HEK293 (cell line): ENCODE measurements around the gene PNPLA3.

Experiments used
- CTCF ChIA-PET: fragments of 350-600 bp; formaldehyde crosslinking; extraction: SDS; loops from one replicate; lab custom pipeline; 2021; ENCODE audit warnings: antibody characterized with exemption; lab: Yijun Ruan, JAX
- POLR2A ChIA-PET: fragments of 300-600 bp; formaldehyde crosslinking; extraction: SDS; loops from one replicate; lab custom pipeline; 2020; ENCODE audit warnings: antibody characterized with exemption, inconsistent platforms; lab: Yijun Ruan, JAX
- H3K27ac ChIP-seq: fragments of 200-500 bp; sonication (Bioruptor generic); 2 replicates; pipeline ENCODE4 v1.5.1; 2014; ENCODE audit warnings: low read depth, low read length, control low read depth, inconsistent platforms; ENCODE audit errors: extremely low read depth
- H3K36me3 ChIP-seq, 2 experiments: fragments of 200-500 bp in 1 of 2; sonication (Bioruptor generic) in 1 of 2; 1 replicate in 1 of 2; 2 replicates in 1 of 2; pipeline ENCODE4 v1.5.1; 2014 to 2017; ENCODE audit warnings: inconsistent platforms in 2 of 2, low read length in 2 of 2; ENCODE audit not compliant: control insufficient read depth in 2 of 2, insufficient read depth in 1 of 2
- H3K4me1 ChIP-seq: fragments of 200-500 bp; sonication (Bioruptor generic); 2 replicates; pipeline ENCODE4 v1.5.1; 2014; ENCODE audit warnings: mild to moderate bottlenecking, low read length, inconsistent platforms; ENCODE audit not compliant: control insufficient read depth, insufficient read depth
- H3K4me3 ChIP-seq: 2 replicates; pipeline ENCODE4 v1.5.1; 2011; ENCODE audit warnings: low read depth, mild to moderate bottlenecking, control low read depth, low read length, moderate library complexity
- H3K9me3 ChIP-seq: fragments of 200-500 bp; sonication (Bioruptor generic); 2 replicates; pipeline ENCODE4 v1.5.1; 2014; ENCODE audit warnings: low read depth, low read length, inconsistent platforms; ENCODE audit not compliant: control insufficient read depth, insufficient read depth
- BCL6B ChIP-seq: fragments of 450-650 bp; formaldehyde crosslinking; IDR thresholded peaks from 2 replicates; pipeline ENCODE4 v1.5.1; 2017; ENCODE audit warnings: missing biosample characterization, missing genetic modification characterization
- FEZF1 ChIP-seq: fragments of 450-650 bp; formaldehyde crosslinking; IDR thresholded peaks from 2 replicates; pipeline ENCODE4 v1.5.1; 2016; ENCODE audit warnings: missing biosample characterization, missing genetic modification characterization
- GLIS1 ChIP-seq: fragments of 450-650 bp; formaldehyde crosslinking; IDR thresholded peaks from 2 replicates; pipeline ENCODE4 v1.5.1; 2016; ENCODE audit warnings: missing biosample characterization, missing genetic modification characterization
- HIC1 ChIP-seq: fragments of 450-650 bp; formaldehyde crosslinking; IDR thresholded peaks from 2 replicates; pipeline ENCODE4 v1.5.1; 2016; ENCODE audit warnings: missing biosample characterization, missing genetic modification characterization
- KLF9 ChIP-seq: fragments of 450-650 bp; formaldehyde crosslinking; IDR thresholded peaks from 2 replicates; pipeline ENCODE4 v1.5.1; 2016; ENCODE audit warnings: missing biosample characterization, missing genetic modification characterization, low read depth
- PATZ1 ChIP-seq: fragments of 450-650 bp; formaldehyde crosslinking; IDR thresholded peaks from 2 replicates; pipeline ENCODE4 v1.5.1; 2016; ENCODE audit warnings: missing biosample characterization, missing genetic modification characterization
- SCRT2 ChIP-seq: fragments of 450-650 bp; formaldehyde crosslinking; IDR thresholded peaks from 2 replicates; pipeline ENCODE4 v1.5.1; 2016; ENCODE audit warnings: missing biosample characterization, missing genetic modification characterization
- ZBTB26 ChIP-seq: fragments of 450-650 bp; formaldehyde crosslinking; optimal IDR thresholded peaks from 2 replicates; pipeline ENCODE3; 2016; ENCODE audit warnings: missing biosample characterization, mild to moderate bottlenecking, missing genetic modification characterization
- ZBTB49 ChIP-seq: fragments of 450-650 bp; formaldehyde crosslinking; IDR thresholded peaks from 2 replicates; pipeline ENCODE4 v1.5.1; 2016; ENCODE audit warnings: missing biosample characterization, missing genetic modification characterization, low read depth
- ZNF157 ChIP-seq: fragments of 450-650 bp; formaldehyde crosslinking; IDR thresholded peaks from 2 replicates; pipeline ENCODE4 v1.5.1; 2016; ENCODE audit warnings: missing biosample characterization, missing genetic modification characterization
- ZNF324 ChIP-seq: fragments of 450-650 bp; formaldehyde crosslinking; IDR thresholded peaks from 2 replicates; pipeline ENCODE4 v1.5.1; 2016; ENCODE audit warnings: missing biosample characterization, missing genetic modification characterization
- ZNF518A ChIP-seq: fragments of 450-650 bp; formaldehyde crosslinking; conservative IDR thresholded peaks from 2 replicates; pipeline ENCODE4 v1.5.1; 2016; ENCODE audit warnings: low read depth, missing biosample characterization, missing genetic modification characterization
- ZNF558 ChIP-seq: fragments of 450-650 bp; formaldehyde crosslinking; IDR thresholded peaks from 2 replicates; pipeline ENCODE4 v1.5.1; 2016; ENCODE audit warnings: missing biosample characterization, missing genetic modification characterization
- ZNF747 ChIP-seq: fragments of 450-650 bp; formaldehyde crosslinking; IDR thresholded peaks from 2 replicates; pipeline ENCODE4 v1.5.1; 2016; ENCODE audit warnings: missing biosample characterization, missing genetic modification characterization
- ZNF76 ChIP-seq: fragments of 450-650 bp; formaldehyde crosslinking; IDR thresholded peaks from 2 replicates; pipeline ENCODE4; 2016; ENCODE audit warnings: low read depth, missing biosample characterization, missing genetic modification characterization, borderline replicate concordance

The PNPLA3 gene

GRCh38 chr22:43964314-43964857 is 40.8 kb downstream of the PNPLA3 start (continued):
- TF ChIP-seq PATZ1 (tag by site-specific recombination) (0 out of 2 replicates have a peak, but pooled peaks have one; percentile 27), SCRT2 (tag by site-specific recombination) (peak; percentile 74), KLF9 (tag by site-specific recombination) (peak; percentile 64), GLIS1 (tag by site-specific recombination) (peak; percentile 74), ZNF558 (tag by site-specific recombination) (no peak), HIC1 (tag by site-specific recombination) (peak; percentile 59), ZNF518A (tag by site-specific recombination) (no peak), FEZF1 (tag by site-specific recombination) (peak; percentile 77)

- Histone ChIP-seq H3K9me3 (no peaks in the 10 kb centered on the region), H3K27ac (no peak overlapping the region), H3K4me3 (no peak overlapping the region), H3K36me3 (peaks cover 51 to 85% of the 10 kb centered on the region in 2 experiments), H3K4me1 (no peaks in the 10 kb centered on the region)
- ChIA-PET CTCF (interaction anchor here (0.9 to 1.3 kb wide), 2 partner anchors 21 to 26 kb away, joined by 3 to 6 read pairs; no protein-coding TSS in a partner anchor), POLR2A (no interaction called here)
- TF ChIP-seq ZNF324 (tag by site-specific recombination): no peak
- no peak for TF ChIP-seq ZNF76 (tag by site-specific recombination)
- no peak for TF ChIP-seq ZBTB49 (tag by site-specific recombination)
- no peak for TF ChIP-seq BCL6B
- no peak for TF ChIP-seq ZNF157 (tag by site-specific recombination)
- TF ChIP-seq ZBTB26 (tag by site-specific recombination): no peak
- TF ChIP-seq ZNF747 (tag by site-specific recombination): no peak
Measured at GRCh38 chr22:43967069-43967468, 43.5 kb downstream of the PNPLA3 start.
